GM23338 (cell line): ENCODE data around the gene PTGDS. TPM values are rescaled to one million over a fixed set of nuclear protein-coding genes. Genes with fewer than 3 reads are reported as not detected.

Source experiments
- ATAC-seq: fragments of 200-7000 bp; cut with Tn5 transposase; 3 replicates; pipeline ENCODE4 v1.9.1; 2020
- DNase-seq: peaks from one replicate; pipeline ENCODE4 v3.0.0-alpha.2; 2015; ENCODE audit warnings: low spot score
- H2AFZ ChIP-seq: fragments of 200-600 bp; sonication (generic); 2 replicates; pipeline ENCODE4 v1.8.0; 2016; ENCODE audit warnings: antibody characterized with exemption, mild to moderate bottlenecking, moderate library complexity
- H3F3A ChIP-seq: fragments of 200-600 bp; sonication (generic); replicated peaks from 2 replicates; pipeline ENCODE4 v1.8.0; 2017; ENCODE audit warnings: antibody characterized with exemption, mixed run types, low read depth
- H3K27ac ChIP-seq: fragments of 200-600 bp; sonication (generic); 2 replicates; pipeline ENCODE4 v1.6.1; 2016; ENCODE audit warnings: low read depth
- H3K27me3 ChIP-seq: fragments of 200-600 bp; sonication (generic); 2 replicates; pipeline ENCODE4 v1.8.0; 2016; ENCODE audit warnings: mild to moderate bottlenecking, mixed run types, moderate library complexity; ENCODE audit not compliant: insufficient read depth
- H3K36me3 ChIP-seq: fragments of 200-600 bp; sonication (generic); 2 replicates; pipeline ENCODE4 v1.8.0; 2016; ENCODE audit warnings: mild to moderate bottlenecking; ENCODE audit not compliant: insufficient read depth
- H3K4me1 ChIP-seq: fragments of 200-600 bp; sonication (generic); 2 replicates; pipeline ENCODE4 v1.8.0; 2016; ENCODE audit warnings: mild to moderate bottlenecking, moderate library complexity; ENCODE audit not compliant: insufficient read depth
- H3K4me2 ChIP-seq: fragments of 200-600 bp; sonication (generic); 2 replicates; pipeline ENCODE4 v1.7.1; 2017; ENCODE audit warnings: mixed run types
- H3K4me3 ChIP-seq: fragments of 200-600 bp; sonication (generic); 2 replicates; pipeline ENCODE4 v1.6.1; 2016; ENCODE audit warnings: mixed run types
- H3K79me2 ChIP-seq: fragments of 200-600 bp; sonication (generic); replicated peaks from 2 replicates; pipeline ENCODE4 v1.8.0; 2017; ENCODE audit warnings: mild to moderate bottlenecking; ENCODE audit not compliant: insufficient read depth
- H3K9me2 ChIP-seq: fragments of 200-600 bp; sonication (generic); 2 replicates; pipeline ENCODE4 v1.8.0; 2017; ENCODE audit not compliant: insufficient read depth
- H4K20me1 ChIP-seq: fragments of 200-600 bp; sonication (generic); replicated peaks from 2 replicates; pipeline ENCODE4 v1.8.0; 2017; ENCODE audit warnings: mild to moderate bottlenecking; ENCODE audit not compliant: insufficient read depth
- H3K27ac Mint-ChIP-seq: 2 replicates; pipeline ENCODE4 v1.8.0; 2020; ENCODE audit warnings: inconsistent platforms, mild to moderate bottlenecking, moderate library complexity, mixed read lengths
- H3K27me3 Mint-ChIP-seq: 3 replicates; pipeline ENCODE4 v1.8.0; 2022; ENCODE audit warnings: low read depth, mild to moderate bottlenecking, moderate library complexity, mixed read lengths, inconsistent platforms; ENCODE audit not compliant: insufficient read depth, poor library complexity
- H3K36me3 Mint-ChIP-seq: 3 replicates; pipeline ENCODE4 v1.8.0; 2021; ENCODE audit warnings: low read depth, mild to moderate bottlenecking, inconsistent platforms, moderate library complexity, mixed read lengths
- H3K4me1 Mint-ChIP-seq: 3 replicates; pipeline ENCODE4 v1.8.0; 2020; ENCODE audit warnings: mild to moderate bottlenecking, inconsistent platforms, mixed read lengths
- H3K4me3 Mint-ChIP-seq: 3 replicates; pipeline ENCODE4 v1.8.0; 2021; ENCODE audit warnings: moderate library complexity, mild to moderate bottlenecking, inconsistent platforms, mixed read lengths
- H3K9me3 Mint-ChIP-seq: 3 replicates; pipeline ENCODE4 v1.8.0; 2020; ENCODE audit warnings: moderate library complexity, mild to moderate bottlenecking, inconsistent platforms, mixed read lengths
- CREB1 ChIP-seq: fragments of 250-450 bp; sonication (Bioruptor Pico); IDR thresholded peaks from 2 replicates; pipeline ENCODE4 v1.5.0; 2020; ENCODE audit warnings: low read depth, mild to moderate bottlenecking, moderate library complexity
- CTCF ChIP-seq, 2 experiments: fragments of 200-600 bp in 1 of 2; sonication (generic) in 1 of 2; conservative IDR thresholded peaks; 2 replicates each; pipeline versions ENCODE4 v1.5.1 to v1.6.1; 2016 to 2017; ENCODE audit warnings: antibody characterized with exemption in 2 of 2, low read depth in 2 of 2, mild to moderate bottlenecking in 2 of 2, moderate library complexity in 1 of 2
- ETS1 ChIP-seq: IDR thresholded peaks from 2 replicates; pipeline ENCODE4 v1.6.1; 2016; ENCODE audit warnings: antibody characterized with exemption
- EZH2 ChIP-seq: fragments of 200-600 bp; sonication (generic); IDR thresholded peaks from one replicate; pipeline ENCODE4 v1.8.0; 2017; ENCODE audit warnings: antibody characterized with exemption, mild to moderate bottlenecking, low read depth; ENCODE audit not compliant: unreplicated experiment
- EZH2phosphoT487 ChIP-seq: fragments of 200-600 bp; sonication (generic); IDR thresholded peaks from one replicate; pipeline ENCODE4 v1.8.1; 2018; ENCODE audit warnings: antibody characterized with exemption; ENCODE audit not compliant: unreplicated experiment
- JUNB ChIP-seq: IDR thresholded peaks from one replicate; pipeline ENCODE4 v1.6.1; 2016; ENCODE audit warnings: antibody characterized with exemption; ENCODE audit not compliant: unreplicated experiment
- NANOG ChIP-seq: IDR thresholded peaks from 2 replicates; pipeline ENCODE4 v1.6.1; 2016; ENCODE audit warnings: antibody characterized with exemption, borderline replicate concordance
- POLR2AphosphoS5 ChIP-seq: IDR thresholded peaks from 2 replicates; pipeline ENCODE4 v1.6.1; 2016; ENCODE audit warnings: antibody characterized with exemption, low read depth
- REST ChIP-seq: IDR thresholded peaks from one replicate; pipeline ENCODE4 v1.6.1; 2018; ENCODE audit warnings: antibody characterized with exemption; ENCODE audit not compliant: unreplicated experiment
- STAT1 ChIP-seq: IDR thresholded peaks from one replicate; pipeline ENCODE4 v1.6.1; 2016; ENCODE audit warnings: antibody characterized with exemption; ENCODE audit not compliant: unreplicated experiment
- ZNF114 ChIP-seq: fragments of 250-450 bp; sonication (Bioruptor Pico); IDR thresholded peaks from 2 replicates; pipeline ENCODE4 v1.5.0; 2020; ENCODE audit warnings: mild to moderate bottlenecking, moderate library complexity
- ZNF331 ChIP-seq: fragments of 250-450 bp; sonication (Bioruptor Pico); IDR thresholded peaks from 2 replicates; pipeline ENCODE4 v1.5.0; 2020; ENCODE audit warnings: low read depth, mild to moderate bottlenecking, moderate library complexity
- ZNF462 ChIP-seq: fragments of 250-450 bp; sonication (Bioruptor Pico); IDR thresholded peaks from 2 replicates; pipeline ENCODE4 v1.5.0; 2020; ENCODE audit warnings: mild to moderate bottlenecking, moderate library complexity
- polyA plus RNA-seq: library from polyadenylated mRNA; unstranded; fragments of >200 nt; fragmentation: Nextera tagmentation; extraction: Ambion mirVana; gene quantifications from 2 replicates; pipeline ENCODE4 v1.2.1, GENCODE V29; 2016
- total RNA-seq: library from RNA; depleted of rRNA; stranded (reverse); fragments of >200 nt; shearing (Covaris generic); gene quantifications from 2 replicates; pipeline ENCODE4 v1.2.3, GENCODE V29; 2014

The PTGDS gene
- total and polyA plus RNA-seq, 2 experiments from 2014 or later: 1.9 to 3.1 TPM

GRCh38 chr9:137008312-137008711, 31.0 kb downstream of the PTGDS start:
- H3K4me1 Mint-ChIP-seq: no peaks in the 10 kb centered on the region
- Histone ChIP-seq H3K27ac (no peak overlapping the region), H3K27me3 (no peaks in the 10 kb centered on the region), H4K20me1 (no peaks in the 10 kb centered on the region), H3K9me2 (no peaks in the 10 kb centered on the region), H3F3A (no peaks in the 10 kb centered on the region), H3K4me1 (no peaks in the 10 kb centered on the region), H3K36me3 (no peaks in the 10 kb centered on the region), H3K4me3 (no peak overlapping the region), H3K4me2 (no peak overlapping the region), H2AFZ (no peak overlapping the region), H3K79me2 (no peaks in the 10 kb centered on the region)
- H3K9me3 Mint-ChIP-seq: peaks cover 19% of the 10 kb centered on the region
- no peak for DNase-seq
- H3K36me3 Mint-ChIP-seq: peaks cover 6% of the 10 kb centered on the region; the same call in 2 of the 3 replicates
- no peak for TF ChIP-seq ZNF331 (CRISPR knock-in tag)
- TF ChIP-seq EZH2: no peak
- no peak for TF ChIP-seq CTCF (conservative IDR thresholded peaks at IDR 0.05; ENCODE audit: low read depth in 2 of 2)
- TF ChIP-seq CREB1 (CRISPR knock-in tag): no peak
- TF ChIP-seq ZNF114: no peak
- no peak for TF ChIP-seq ETS1
- TF ChIP-seq STAT1: no peak
- TF ChIP-seq NANOG: no peak
- TF ChIP-seq REST: no peak
- TF ChIP-seq EZH2phosphoT487: no peak
- no peak for TF ChIP-seq ZNF462 (CRISPR knock-in tag)
- TF ChIP-seq POLR2AphosphoS5: no peak
- TF ChIP-seq JUNB: no peak
- peaks cover 3% of the 10 kb centered on the region for H3K27me3 Mint-ChIP-seq
- H3K4me3 Mint-ChIP-seq: no peak overlapping the region
- H3K27ac Mint-ChIP-seq: no peak overlapping the region
- no peak for ATAC-seq
